HL-60 (cell line): ENCODE measurements around the gene ORC4.

ENCODE experiments used
- DNase-seq, 2 experiments: peaks; one replicate each; pipeline ENCODE4 v3.0.0-alpha.2; 2010 to 2020; ENCODE audit warnings: low read depth in 1 of 2, low spot score in 1 of 2
- H3K27ac ChIP-seq: fragments of 250-450 bp; sonication (Bioruptor Pico); replicated peaks from 2 replicates; pipeline ENCODE4 v1.5.1; 2020; ENCODE audit warnings: mild to moderate bottlenecking, moderate library complexity
- H3K27me3 ChIP-seq: fragments of 250-450 bp; sonication (Bioruptor Pico); 2 replicates; pipeline ENCODE4 v1.5.1; 2021; ENCODE audit warnings: mild to moderate bottlenecking, moderate library complexity; ENCODE audit not compliant: insufficient read depth, poor library complexity, severe bottlenecking
- H3K4me3 ChIP-seq: replicated peaks from 2 replicates; pipeline ENCODE4 v1.5.1; 2011; ENCODE audit warnings: mild to moderate bottlenecking, control low read depth, low read length; ENCODE audit not compliant: insufficient read depth
- CTCF ChIP-seq: IDR thresholded peaks from one replicate; pipeline ENCODE4 v1.5.1; 2011; ENCODE audit warnings: low read length, control low read depth, inconsistent platforms; ENCODE audit not compliant: insufficient read depth
- GABPA ChIP-seq: IDR thresholded peaks from 2 replicates; pipeline ENCODE4 v1.6.1; 2012; ENCODE audit warnings: low read depth
- POLR2AphosphoS5 ChIP-seq: IDR thresholded peaks from 2 replicates; pipeline ENCODE4 v1.6.1; 2012; ENCODE audit warnings: low read depth
- REST ChIP-seq: IDR thresholded peaks from 2 replicates; pipeline ENCODE4 v1.6.1; 2012; ENCODE audit warnings: low read depth; ENCODE audit not compliant: insufficient replicate concordance
- SPI1 ChIP-seq: IDR thresholded peaks from 2 replicates; pipeline ENCODE4 v1.6.1; 2012; ENCODE audit warnings: low read depth, mild to moderate bottlenecking, borderline replicate concordance

ORC4 gene

GRCh38 chr2:148000095-148000494 lies 20.4 kb downstream of the ORC4 start:
- H3K27me3 ChIP-seq, result no peaks in the 10 kb centered on the region
- no peak for DNase-seq
- H3K4me3 ChIP-seq, result no peak overlapping the region
- no peak overlapping the region for H3K27ac ChIP-seq
- TF ChIP-seq SPI1 (no peak), CTCF (no peak), GABPA (no peak), POLR2AphosphoS5 (no peak), REST (no peak)

- no peak for DNase-seq
- Histone ChIP-seq H3K27ac (no peak overlapping the region), H3K4me3 (no peak overlapping the region), H3K27me3 (no peaks in the 10 kb centered on the region)
- TF ChIP-seq GABPA (no peak), REST (no peak), POLR2AphosphoS5 (no peak), SPI1 (no peak), CTCF (no peak)
Measured at GRCh38 chr2:147999126-147999525, 21.4 kb downstream of the ORC4 start.

GRCh38 chr2:147998203-147998602 lies 22.3 kb downstream of the ORC4 start:
- Histone ChIP-seq H3K4me3 (no peak overlapping the region), H3K27ac (no peak overlapping the region), H3K27me3 (no peaks in the 10 kb centered on the region)
- no peak for DNase-seq
- no peak for TF ChIP-seq POLR2AphosphoS5
- TF ChIP-seq SPI1, result no peak
- TF ChIP-seq CTCF, result no peak
- TF ChIP-seq GABPA, result no peak
- no peak for TF ChIP-seq REST
